Measurements from ENCODE around the gene DST. TPM values are rescaled to one million over a fixed set of nuclear protein-coding genes. Genes with fewer than 3 reads are reported as not detected.

Gene DST
- total RNA-seq, 1 experiment from 2014 or later = 91.9 TPM

GRCh38 chr6:56624046-56624727 lies 18.5 kb downstream of the DST start:
- no peak overlapping the region for H4K8ac ChIP-seq (replicated peaks; ENCODE audit: insufficient read length, low read depth, low read length)
- H2BK15ac ChIP-seq (ENCODE audit: low read depth, low read length) = no peak overlapping the region
- no peak overlapping the region for H3T11ph ChIP-seq (ENCODE audit: low read length)
- H3K4me3 Mint-ChIP-seq = no peak overlapping the region
- H3K36me3 Mint-ChIP-seq (ENCODE audit: insufficient read depth in 1 of 3, low read depth in 3 of 3) = peaks cover 9 to 31% (median 24%) of the 10 kb centered on the region in 3 experiments; a peak in 6 of 7 replicates
- H3K4me1 Mint-ChIP-seq = no peaks in the 10 kb centered on the region
- H3K18ac ChIP-seq (ENCODE audit: insufficient read length, low read depth, low read length) = no peak overlapping the region
- no peaks in the 10 kb centered on the region for H3K27me3 Mint-ChIP-seq (ENCODE audit: low read depth)
- no peaks in the 10 kb centered on the region for H3K79me1 ChIP-seq (ENCODE audit: insufficient read depth, low read depth, low read length, poor library complexity, severe bottlenecking)
- H3K9me3 ChIP-seq (ENCODE audit: control insufficient read depth, low read depth, low read length) = no peaks in the 10 kb centered on the region
- H3K9ac ChIP-seq (ENCODE audit: extremely low read depth, insufficient read length, low read length) = no peak overlapping the region
- no peak overlapping the region for H3K27ac ChIP-seq (ENCODE audit: insufficient read length, low read depth, low read length)
- H2BK5ac ChIP-seq (ENCODE audit: insufficient read length, low read length) = no peak overlapping the region
- H4K20me1 ChIP-seq (ENCODE audit: control insufficient read depth, insufficient read depth, insufficient read length) = no peaks in the 10 kb centered on the region
- no CpG with 5 or more reads among the region's 5 CpGs for WGBS (ENCODE audit: extremely low coverage, insufficient read length, low lambda C conversion rate)
- H3K23me2 ChIP-seq (ENCODE audit: insufficient read length, low read depth, low read length, poor library complexity, severe bottlenecking) = no peaks in the 10 kb centered on the region
- no peak overlapping the region for H4K91ac ChIP-seq (ENCODE audit: insufficient read length, low read depth, low read length)
- no peak for TF ChIP-seq CTCF (conservative IDR thresholded peaks at IDR 0.05)
- no peak overlapping the region for H2BK12ac ChIP-seq (ENCODE audit: insufficient read length, low read depth, low read length)
- no peaks in the 10 kb centered on the region for H3K79me2 ChIP-seq (ENCODE audit: insufficient read depth, low read length)
- no peaks in the 10 kb centered on the region for H3K9me3 Mint-ChIP-seq
- no peaks in the 10 kb centered on the region for H3K27me3 ChIP-seq (ENCODE audit: insufficient read depth, low read length)
- no peak for DNase-seq
- no peak overlapping the region for H2BK20ac ChIP-seq (ENCODE audit: low read depth, low read length, poor library complexity, severe bottlenecking)
- no peak overlapping the region for H2AK5ac ChIP-seq (ENCODE audit: insufficient read length, low read length)
- H3K4ac ChIP-seq (ENCODE audit: low read depth, low read length) = no peak overlapping the region
- H4K5ac ChIP-seq (ENCODE audit: insufficient read length, low read depth, low read length) = no peak overlapping the region
- no peak overlapping the region for H3K14ac ChIP-seq (ENCODE audit: insufficient read depth, low read length)
- no peaks in the 10 kb centered on the region for H3K4me1 ChIP-seq (ENCODE audit: insufficient read depth, low read length)
- no peak overlapping the region for H3K56ac ChIP-seq (ENCODE audit: insufficient read length, low read depth, low read length)
- no peak overlapping the region for H3K4me2 ChIP-seq (ENCODE audit: insufficient read depth, insufficient read length, low read length)
- no peak overlapping the region for H2BK120ac ChIP-seq (ENCODE audit: low read depth, low read length, poor library complexity, severe bottlenecking)
- H2AFZ ChIP-seq (ENCODE audit: low read length) = no peak overlapping the region
- no peak overlapping the region for H3K27ac Mint-ChIP-seq
- H3K23ac ChIP-seq (ENCODE audit: insufficient read length, low read depth, low read length) = no peak overlapping the region
